UCSD-AML1 (cell line): Measurements from ENCODE around the gene PPP6R1.
"Not testable (repeated sequence)": the region's sequence is repeated elsewhere in the genome, so short reads cannot be mapped to it uniquely, and the experiment has no call there.

Source experiments
- DNase-seq: peaks from one replicate; lab custom pipeline; 2025; ENCODE audit not compliant: unreplicated experiment; lab: John Stamatoyannopoulos, UW

The PPP6R1 gene

GRCh38 chr19:55226273-55226672, 32.5 kb downstream of the PPP6R1 start:
- no peak for DNase-seq

GRCh38 chr19:55225415-55225958, 33.3 kb downstream of the PPP6R1 start:
- no peak for DNase-seq

- not testable (repeated sequence) for DNase-seq
These were observed 34.0 kb downstream of the PPP6R1 start for GRCh38 chr19:55224679-55225414.

DNA sequence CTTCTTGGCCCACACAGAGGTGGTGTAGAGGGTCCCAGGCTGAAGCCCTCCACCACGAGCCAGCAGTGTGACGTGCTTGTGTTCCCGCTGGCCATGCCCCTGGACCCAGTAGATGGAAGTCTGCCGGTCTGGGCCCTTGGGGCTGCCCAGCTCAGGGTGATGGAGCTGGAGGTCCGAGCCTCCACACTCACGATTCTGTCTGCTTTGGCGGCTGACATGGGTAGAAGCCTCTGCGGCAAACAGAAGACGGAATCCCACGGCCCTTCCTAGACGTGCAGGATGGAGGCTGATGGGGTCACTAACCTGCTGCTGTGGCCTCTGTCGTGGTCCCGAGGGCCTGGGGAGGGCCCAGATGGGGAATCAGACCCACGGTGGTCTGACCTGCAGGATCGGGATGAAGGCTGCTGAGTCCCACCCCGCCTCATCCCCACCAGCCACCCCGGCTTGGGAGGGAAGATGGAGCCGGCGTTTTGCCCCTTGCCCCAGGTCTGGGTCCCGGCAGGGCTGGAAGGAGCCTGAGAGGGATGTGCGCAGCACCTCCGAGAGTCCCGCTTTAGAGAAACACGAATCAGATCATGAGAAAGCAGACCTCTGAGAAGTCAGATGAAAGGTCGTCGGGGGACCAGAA, 34.7 kb downstream of the PPP6R1 start:
- no peak for DNase-seq

GRCh38 chr19:55223291-55224037, 35.4 kb downstream of the PPP6R1 start:
- DNase-seq = no peak

- no peak for DNase-seq
These were observed 38.3 kb downstream of the PPP6R1 start for GRCh38 chr19:55220525-55220924.

DNA sequence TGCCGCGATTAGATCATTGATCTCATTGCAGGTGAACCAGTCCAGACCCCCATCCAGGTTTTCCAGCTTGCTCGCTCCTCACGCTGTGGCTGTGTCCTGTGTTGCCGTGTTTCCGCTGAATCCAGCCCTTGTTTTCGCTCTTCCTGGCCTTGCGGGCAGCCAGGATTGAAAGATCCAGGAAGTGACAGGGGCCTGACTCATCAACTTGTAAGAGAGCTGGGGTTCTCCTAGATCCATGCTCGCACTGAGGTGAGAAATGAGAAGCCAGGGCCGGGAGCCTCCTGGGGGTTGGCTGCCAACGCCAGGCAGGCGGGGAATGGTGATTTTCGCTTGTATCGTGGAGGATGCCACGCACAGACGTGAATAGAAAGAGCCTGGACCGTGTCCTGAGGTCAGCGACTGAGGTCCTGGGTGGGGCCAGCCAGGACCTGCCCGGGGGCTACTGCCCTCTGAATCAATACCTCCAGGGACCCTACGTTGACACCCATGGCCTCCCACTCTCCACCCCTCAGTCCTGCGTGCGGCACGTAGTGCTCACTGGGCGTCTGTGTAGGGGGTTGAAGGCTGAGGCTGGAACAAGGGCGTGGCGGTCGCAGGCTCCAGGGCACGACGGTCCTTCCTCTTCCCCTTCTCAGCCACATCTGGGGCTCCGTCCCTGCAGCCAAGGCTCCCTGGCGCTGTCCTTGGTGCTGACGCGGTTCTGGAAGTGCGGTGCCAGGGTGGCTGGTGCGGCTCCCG, 42.2 kb downstream of the PPP6R1 start:
- peak; percentile 88 for DNase-seq

DNA sequence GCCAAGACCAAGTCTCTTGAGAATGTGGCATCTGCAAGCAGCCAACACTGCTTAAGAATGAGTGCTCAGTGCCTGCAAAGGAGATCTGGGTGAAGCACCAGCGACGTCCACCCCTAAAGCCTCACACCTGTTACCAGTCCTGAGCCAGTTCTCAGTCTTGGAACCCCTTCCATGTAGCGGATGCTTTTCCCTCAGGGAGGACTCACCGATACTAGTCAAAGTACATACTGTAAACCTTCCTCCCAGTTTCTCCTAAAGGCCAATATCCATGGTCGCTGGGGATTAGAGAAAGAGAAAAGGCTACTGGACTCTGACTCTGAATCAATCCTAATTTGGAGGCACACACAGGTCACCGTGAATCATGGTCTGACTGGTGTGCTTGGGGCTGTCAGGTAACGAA, 45.3 kb downstream of the PPP6R1 start:
- no peak for DNase-seq

- peak; percentile 70 for DNase-seq
These were observed 46.4 kb downstream of the PPP6R1 start for GRCh38 chr19:55212447-55212846.

- no peak for DNase-seq
These were observed 48.9 kb downstream of the PPP6R1 start for GRCh38 chr19:55209693-55210472.

DNA sequence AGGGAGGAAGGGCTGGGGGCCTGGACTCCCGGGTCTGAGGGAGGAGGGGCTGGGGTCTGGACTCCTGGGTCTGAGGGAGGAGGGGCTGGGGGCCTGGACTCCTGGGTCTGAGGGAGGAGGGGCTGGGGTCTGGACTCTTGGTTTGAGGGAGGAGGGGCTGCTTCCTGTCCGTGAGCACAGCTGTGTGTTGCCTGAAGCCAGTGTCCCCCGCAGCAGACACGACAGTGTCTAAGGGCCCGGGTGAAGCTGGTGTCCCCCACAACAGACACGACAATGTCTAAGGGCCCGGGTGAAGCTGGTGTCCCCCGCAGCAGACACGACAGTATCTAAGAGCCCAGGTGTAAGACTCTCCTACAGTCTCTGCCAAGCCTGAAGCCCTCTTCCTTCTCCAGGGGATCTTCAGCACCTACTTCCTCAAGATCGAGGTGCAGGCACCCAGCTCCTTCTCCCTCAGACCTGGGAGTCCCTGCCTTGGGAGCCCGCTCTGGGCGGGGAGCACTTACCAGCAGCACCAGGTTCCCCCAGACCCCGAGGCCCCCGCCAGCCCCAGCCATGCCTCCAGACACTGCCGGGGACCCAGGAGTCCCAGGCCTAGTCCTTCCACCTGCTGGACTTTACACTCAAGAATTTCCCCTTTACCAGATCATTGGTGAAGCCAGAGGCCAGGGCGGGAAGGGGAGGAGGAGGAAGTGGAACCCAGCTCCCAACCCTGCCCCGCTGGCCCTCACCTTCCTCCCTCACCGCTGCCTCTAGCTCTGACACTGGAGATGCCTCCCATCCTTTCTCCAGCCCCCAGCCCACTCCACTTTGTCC, 49.7 kb downstream of the PPP6R1 start, which contains the start of gene PTPRH:
Gene PTPRH (minus strand): TSS at position 622 of the 813 bp plus-strand sequence. CDS start 68 bp downstream, at position 554.
- DNase-seq = peak; percentile 50

DNA sequence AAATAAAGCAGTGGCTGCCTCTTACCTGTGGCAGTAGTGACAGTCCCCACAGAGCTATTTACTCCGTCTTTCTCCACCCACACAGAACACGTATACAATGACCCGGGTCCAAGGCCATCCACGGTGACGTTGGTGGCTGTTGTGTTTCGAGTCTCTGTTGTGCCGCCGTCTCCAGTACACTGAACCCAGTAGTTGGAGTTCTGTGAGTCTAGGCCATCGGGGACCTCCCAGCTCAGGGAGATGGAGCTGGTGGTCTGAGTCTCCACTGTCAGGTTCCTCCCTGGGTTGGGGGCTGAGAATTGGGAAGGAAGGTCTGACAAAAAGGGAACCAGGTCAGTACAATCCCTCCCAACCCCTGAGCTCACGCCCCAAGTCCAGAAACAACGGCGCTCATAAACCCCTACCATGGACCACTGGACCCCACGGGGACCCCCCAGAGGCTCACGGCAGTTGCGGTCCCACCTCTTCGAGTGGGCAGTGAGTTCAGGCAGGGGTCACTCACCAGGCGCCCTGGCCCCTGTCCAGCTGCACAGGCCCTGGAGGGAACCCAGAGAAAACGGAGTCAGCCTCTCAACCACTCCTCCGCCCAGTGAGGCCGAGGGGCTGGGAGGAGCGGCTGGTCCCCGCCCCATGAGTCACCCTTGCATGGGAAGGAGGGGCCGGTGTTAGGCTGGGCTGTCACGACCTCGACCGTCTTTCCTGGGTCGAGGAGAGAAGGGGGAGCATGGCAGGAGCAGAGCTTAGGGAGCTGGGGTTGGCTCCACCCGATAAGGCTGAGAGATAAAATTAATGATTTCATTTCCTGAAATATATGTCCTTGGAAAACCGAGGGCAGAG, 51.9 kb downstream of the PPP6R1 start:
- DNase-seq = peak; percentile 83

DNA sequence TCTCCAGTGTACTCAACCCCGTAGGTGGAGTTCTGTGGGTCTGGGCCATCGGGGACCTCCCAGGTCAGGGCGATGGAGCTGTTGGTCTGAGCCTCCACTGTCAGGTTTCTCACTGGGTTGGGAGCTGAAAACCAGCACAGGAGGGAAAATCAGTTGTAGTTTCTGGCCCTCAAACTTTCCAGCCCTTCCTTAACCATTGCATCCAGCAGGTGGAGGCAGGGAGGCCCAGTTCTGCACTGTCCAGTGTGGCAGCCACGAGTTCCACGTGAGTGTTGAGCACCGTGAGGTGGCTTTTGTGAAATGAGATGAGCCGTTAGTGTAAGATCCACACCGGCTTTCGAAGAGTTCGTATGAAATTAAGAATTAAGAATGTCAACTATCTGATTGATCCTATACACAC, 56.6 kb downstream of the PPP6R1 start:
- not testable (repeated sequence) for DNase-seq

DNA sequence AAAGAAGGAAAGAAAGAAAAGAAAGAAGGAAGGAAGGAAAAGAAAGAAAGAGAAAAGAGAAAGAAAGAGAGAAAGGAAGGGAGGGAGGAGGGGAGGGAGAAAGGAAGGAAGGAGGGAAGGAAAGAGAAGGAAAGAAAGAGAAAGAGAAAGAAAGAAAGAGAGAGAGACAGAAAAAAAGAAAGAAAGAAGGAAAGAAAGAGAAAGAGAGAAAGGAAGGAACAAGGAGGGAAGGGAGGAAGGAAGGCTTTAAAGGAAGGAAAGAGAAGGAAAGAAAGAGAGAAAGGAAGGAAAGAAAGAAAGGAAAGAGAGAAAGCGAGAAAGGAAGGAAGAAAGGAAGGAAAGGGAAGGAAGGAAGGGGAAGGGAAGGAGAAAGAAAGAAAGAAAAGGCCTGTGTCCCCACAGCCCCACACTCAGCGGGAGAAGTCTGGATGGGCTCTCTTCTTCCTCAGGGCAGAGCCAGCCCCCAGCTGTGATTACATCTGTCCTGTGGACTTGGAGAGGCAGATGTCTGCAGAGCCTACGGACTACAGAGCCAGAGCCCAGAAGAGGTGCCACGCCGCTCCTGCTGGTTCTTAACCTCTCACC, 59.1 kb downstream of the PPP6R1 start:
- no peak for DNase-seq

DNA sequence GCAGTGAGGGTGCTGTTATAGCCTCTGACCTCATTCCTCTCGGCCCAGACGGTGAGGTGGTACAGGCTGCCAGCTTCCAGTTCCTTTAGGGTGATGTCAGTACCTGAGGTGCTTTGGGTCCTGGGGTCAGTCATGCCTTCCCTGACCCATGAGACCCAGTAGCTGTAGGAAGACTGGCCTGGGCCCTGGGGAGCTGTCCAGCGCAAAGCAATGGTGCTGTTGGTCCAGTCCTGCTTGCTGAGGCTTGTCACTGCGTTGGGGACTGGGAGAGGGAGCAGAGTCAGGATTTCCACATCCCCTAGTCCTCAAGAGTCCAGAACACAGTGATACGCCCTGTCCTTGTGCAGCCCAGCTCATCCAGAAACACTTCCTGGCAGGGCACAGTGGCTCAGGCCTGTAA, 60.2 kb downstream of the PPP6R1 start:
- DNase-seq = no peak

DNA sequence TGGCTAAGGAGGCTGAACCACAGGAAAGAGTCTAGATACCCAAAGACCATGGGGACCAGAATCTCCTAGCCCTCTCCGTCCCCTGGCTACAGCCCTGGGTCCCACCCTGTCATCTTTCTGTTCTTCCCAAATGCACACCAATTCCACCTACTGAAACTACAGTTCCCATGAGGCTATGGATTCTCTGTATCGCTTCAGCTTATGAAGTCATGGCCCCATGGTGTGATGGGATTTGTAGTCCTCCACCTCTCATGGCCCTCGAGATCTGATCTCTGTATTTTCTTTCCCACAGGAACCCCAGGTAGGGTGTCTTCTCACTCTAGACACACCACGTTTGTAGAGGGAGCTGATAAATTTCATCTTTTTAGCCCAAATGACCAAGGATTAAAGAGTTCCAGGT, 61.3 kb downstream of the PPP6R1 start:
- DNase-seq = no peak

- no peak for DNase-seq
These were observed 62.0 kb downstream of the PPP6R1 start for GRCh38 chr19:55196803-55197202.

DNA sequence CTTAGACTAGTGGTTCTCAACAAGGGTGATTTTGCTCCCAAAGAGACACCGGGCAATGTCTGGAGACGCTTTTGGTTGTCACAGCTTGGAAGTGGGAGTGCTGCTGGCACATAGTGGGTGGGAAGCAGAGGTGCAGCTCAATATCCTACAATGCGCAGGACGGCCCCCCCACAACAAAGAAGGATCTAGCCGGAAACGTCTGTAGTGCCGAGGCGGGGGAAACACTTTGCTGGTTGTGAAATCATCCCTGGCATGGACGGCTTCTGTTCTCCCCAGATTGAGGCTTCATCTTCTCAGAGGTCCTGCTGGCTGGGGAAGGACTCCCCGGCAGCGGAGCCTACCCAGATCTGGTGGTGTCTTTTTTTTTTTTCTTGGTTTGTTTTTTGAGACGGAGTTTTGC, 65.3 kb downstream of the PPP6R1 start:
- no peak for DNase-seq
